Activated effector memory CD4-positive, alpha-beta T cell treated with anti-CD3 and anti-CD28 coated beads, Interleukin-2, amount 50 U/mL, for 16 hours (primary cell): ENCODE data around the gene TRMT1.

Experiments
- DNase-seq: peaks from one replicate; pipeline ENCODE4 v3.0.0-alpha.2; 2020

Gene TRMT1

GRCh38 chr19:13089857-13090507, 26.6 kb downstream of the TRMT1 start:
- no peak for DNase-seq

- DNase-seq = no peak
Measured at GRCh38 chr19:13089139-13089856, 27.2 kb downstream of the TRMT1 start.

GRCh38 chr19:13087795-13088537, 28.6 kb downstream of the TRMT1 start:
- DNase-seq = no peak

GRCh38 chr19:13087295-13087694, 29.2 kb downstream of the TRMT1 start:
- DNase-seq = no peak

- DNase-seq = no peak
Measured at GRCh38 chr19:13086341-13086740, 30.2 kb downstream of the TRMT1 start.

GRCh38 chr19:13085666-13086065, 30.9 kb downstream of the TRMT1 start:
- no peak for DNase-seq

GRCh38 chr19:13083627-13084026, 32.9 kb downstream of the TRMT1 start:
- DNase-seq = no peak

GRCh38 chr19:13083008-13083404, 33.5 kb downstream of the TRMT1 start:
- DNase-seq = no peak

- DNase-seq = no peak
Measured at GRCh38 chr19:13082192-13083007, 34.1 kb downstream of the TRMT1 start.

GRCh38 chr19:13079542-13079986, 37.0 kb downstream of the TRMT1 start:
- DNase-seq = no peak

GRCh38 chr19:13078897-13079541, 37.5 kb downstream of the TRMT1 start:
- no peak for DNase-seq

GRCh38 chr19:13078381-13078780, 38.2 kb downstream of the TRMT1 start:
- no peak for DNase-seq

- DNase-seq = no peak
Measured at GRCh38 chr19:13077240-13077639, 39.3 kb downstream of the TRMT1 start.

GRCh38 chr19:13076787-13077186, 39.8 kb downstream of the TRMT1 start:
- no peak for DNase-seq

GRCh38 chr19:13076320-13076719, 40.2 kb downstream of the TRMT1 start:
- no peak for DNase-seq

- DNase-seq = no peak
Measured at GRCh38 chr19:13074378-13074777, 42.2 kb downstream of the TRMT1 start.

- DNase-seq = no peak
Measured at GRCh38 chr19:13073263-13073662, 43.3 kb downstream of the TRMT1 start.

GRCh38 chr19:13072188-13072908, 44.2 kb downstream of the TRMT1 start:
- DNase-seq = no peak

GRCh38 chr19:13071444-13072187, 44.9 kb downstream of the TRMT1 start:
- DNase-seq = no peak

- no peak for DNase-seq
Measured at GRCh38 chr19:13070425-13071140, 46.0 kb downstream of the TRMT1 start.
